Prostate gland (tissue), 2 donors: ENCODE results near the gene ANKMY1. TPM values are rescaled to one million over a fixed set of nuclear protein-coding genes. Genes with fewer than 3 reads are reported as not detected.

ENCODE experiments used
- DNase-seq: peaks from one replicate; pipeline ENCODE4 v3.0.0-alpha.2; 2019; ENCODE audit warnings: low spot score
- H3K27ac ChIP-seq, 2 donors: fragments of 200-600 bp; sonication (generic); 2 replicates each; pipeline ENCODE4 v1.5.1; 2017 to 2019
- H3K27me3 ChIP-seq: fragments of 200-600 bp; sonication (generic); replicated peaks from 2 replicates; pipeline ENCODE4 v1.5.1; 2019; ENCODE audit not compliant: insufficient read depth
- H3K36me3 ChIP-seq, 2 donors: fragments of 200-600 bp; sonication (generic); 1 replicate in 1 of 2; 2 replicates in 1 of 2; pipeline versions ENCODE4 v1.5.1 to v1.8.1; 2017 to 2019
- H3K4me1 ChIP-seq: fragments of 200-600 bp; sonication (generic); replicated peaks from 2 replicates; pipeline ENCODE4 v1.5.1; 2019
- H3K4me3 ChIP-seq, 2 donors: fragments of 200-600 bp; sonication (generic); 2 replicates each; pipeline ENCODE4 v1.5.1; 2017 to 2019
- H3K9me3 ChIP-seq: fragments of 200-600 bp; sonication (generic); 2 replicates; pipeline ENCODE4 v1.5.1; 2017
- POLR2A ChIP-seq: fragments of 450-650 bp; IDR thresholded peaks from one replicate; pipeline ENCODE4 v1.6.1; 2016; ENCODE audit warnings: antibody characterized with exemption, mild to moderate bottlenecking
- POLR2AphosphoS5 ChIP-seq: sonication (generic); formaldehyde crosslinking; IDR thresholded peaks from one replicate; pipeline ENCODE4 v1.6.1; 2017; ENCODE audit warnings: antibody characterized with exemption
- WGBS: methylation state at CpG from one replicate; pipeline ENCODE4 v1.1.5; 2018; 5-methylcytosine and 5-hydroxymethylcytosine counted together
- intact Hi-C: fragments of 100-400 bp; cut with DNase I; formaldehyde crosslinking; loops from one replicate; pipeline ENCODE4 v1.14.2; 2022
- total RNA-seq, 2 donors: library from RNA; depleted of rRNA; stranded (reverse); fragments of >200 nt; gene quantifications; one replicate each; pipeline ENCODE4 v1.1.0, GENCODE V29; 2016
- TF ChIP-seq, protein P1 (sequence below), 4 experiments: fragments of 200-600 bp in 2 of 4; fragments of 450-650 bp in 2 of 4; sonication (generic) in 2 of 4; IDR thresholded peaks; 1 replicate in 3 of 4; 2 replicates in 1 of 4; pipeline ENCODE4 v1.5.1; 2016 to 2019; ENCODE audit warnings: antibody characterized with exemption in 4 of 4, mild to moderate bottlenecking in 2 of 4, moderate library complexity in 2 of 4

ANKMY1 gene
- total RNA-seq, 2 donors from 2014 or later, result 22.7 to 31.4 TPM

DNA sequence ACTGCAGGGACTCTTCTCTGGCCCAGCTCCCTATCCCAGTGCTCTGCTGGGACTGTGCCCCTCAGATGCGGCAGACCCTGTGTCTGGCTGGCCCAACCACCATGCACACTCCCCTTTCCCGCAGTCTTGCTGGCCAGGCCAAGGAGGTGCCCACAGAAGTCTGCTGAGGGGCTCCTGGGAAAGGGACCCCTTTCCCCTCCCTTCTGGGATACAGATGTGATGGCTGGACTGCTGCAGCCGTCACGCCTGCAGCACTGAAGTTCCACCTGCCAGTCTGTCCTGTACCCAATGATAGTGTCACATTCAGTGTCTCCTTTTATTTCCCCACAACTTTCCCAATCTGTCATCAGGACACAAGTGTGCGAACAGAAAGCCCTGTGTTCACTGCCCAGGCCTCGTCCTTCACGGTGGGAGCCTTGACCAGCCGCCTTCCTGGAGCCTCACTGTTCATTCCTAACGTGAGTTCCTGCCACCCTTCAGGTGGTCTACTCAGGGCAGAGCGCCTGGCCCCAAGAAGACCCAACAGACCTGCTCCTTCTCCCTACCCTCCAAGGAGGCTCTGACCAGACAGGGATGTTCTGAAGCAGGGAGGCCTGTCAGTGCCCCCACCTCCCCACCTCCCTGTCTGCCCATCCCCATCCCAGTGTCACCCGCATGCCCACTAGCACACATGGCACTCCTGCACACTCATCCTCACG lies 47.1 kb downstream of the ANKMY1 start:
- intact Hi-C loops, result loop anchor here (10.0 kb wide), 1 partner anchor 194 kb away; no protein-coding TSS in a partner anchor
- Histone ChIP-seq H3K4me3 (no peak overlapping the region), H3K9me3 (no peaks in the 10 kb centered on the region), H3K27me3 (no peaks in the 10 kb centered on the region), H3K4me1 (no peaks in the 10 kb centered on the region), H3K36me3 (no peaks in the 10 kb centered on the region), H3K27ac (no peak overlapping the region)
- no peak for TF ChIP-seq POLR2AphosphoS5
- TF ChIP-seq, protein P1, sequence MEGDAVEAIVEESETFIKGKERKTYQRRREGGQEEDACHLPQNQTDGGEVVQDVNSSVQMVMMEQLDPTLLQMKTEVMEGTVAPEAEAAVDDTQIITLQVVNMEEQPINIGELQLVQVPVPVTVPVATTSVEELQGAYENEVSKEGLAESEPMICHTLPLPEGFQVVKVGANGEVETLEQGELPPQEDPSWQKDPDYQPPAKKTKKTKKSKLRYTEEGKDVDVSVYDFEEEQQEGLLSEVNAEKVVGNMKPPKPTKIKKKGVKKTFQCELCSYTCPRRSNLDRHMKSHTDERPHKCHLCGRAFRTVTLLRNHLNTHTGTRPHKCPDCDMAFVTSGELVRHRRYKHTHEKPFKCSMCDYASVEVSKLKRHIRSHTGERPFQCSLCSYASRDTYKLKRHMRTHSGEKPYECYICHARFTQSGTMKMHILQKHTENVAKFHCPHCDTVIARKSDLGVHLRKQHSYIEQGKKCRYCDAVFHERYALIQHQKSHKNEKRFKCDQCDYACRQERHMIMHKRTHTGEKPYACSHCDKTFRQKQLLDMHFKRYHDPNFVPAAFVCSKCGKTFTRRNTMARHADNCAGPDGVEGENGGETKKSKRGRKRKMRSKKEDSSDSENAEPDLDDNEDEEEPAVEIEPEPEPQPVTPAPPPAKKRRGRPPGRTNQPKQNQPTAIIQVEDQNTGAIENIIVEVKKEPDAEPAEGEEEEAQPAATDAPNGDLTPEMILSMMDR (IDR thresholded peaks at IDR 0.05), result no peak
- no peak for TF ChIP-seq POLR2A
- DNase-seq, result no peak
- 90% methylated on average over 12 of the region's 12 CpGs for WGBS

DNA sequence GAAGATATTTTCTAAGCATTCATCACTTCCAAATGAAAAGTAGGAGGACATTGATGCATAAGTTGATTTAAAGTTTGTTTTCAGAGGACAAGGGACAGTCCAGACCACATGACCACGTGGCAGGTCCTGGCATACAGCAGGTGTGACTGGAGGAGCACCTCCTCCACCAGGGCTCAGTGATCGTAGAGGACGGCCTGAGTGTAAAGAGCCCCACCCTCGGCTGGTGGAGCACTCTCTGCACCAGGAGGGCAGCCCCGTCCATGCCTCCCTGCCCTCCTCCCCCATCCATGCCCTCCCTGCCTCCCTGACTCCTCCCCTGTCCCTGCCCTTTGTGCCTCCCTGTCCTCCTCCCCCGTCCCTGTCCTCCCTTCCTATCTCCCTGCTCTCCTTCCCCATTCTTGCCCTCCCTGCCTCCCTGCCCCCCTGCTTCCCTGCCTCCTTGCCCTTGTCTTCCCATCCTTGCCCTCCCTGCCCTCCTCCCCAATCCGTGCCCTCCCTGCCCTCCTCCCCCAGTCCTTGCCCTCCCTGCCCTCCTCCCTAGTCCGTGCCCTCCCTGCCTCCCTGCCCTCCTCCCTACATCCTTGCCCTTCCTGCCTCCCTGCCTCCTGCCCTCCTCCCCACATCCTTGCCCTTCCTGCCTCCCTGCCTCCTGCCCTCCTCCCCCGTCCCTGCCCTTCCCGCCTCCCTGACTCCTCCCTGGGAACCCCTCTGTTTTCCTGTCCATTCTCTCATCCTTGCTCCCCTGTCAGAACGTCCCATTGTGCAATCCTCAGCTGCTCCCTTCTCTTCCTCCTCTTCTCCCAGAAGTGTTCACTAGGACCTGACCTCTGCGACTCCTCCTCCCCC lies 47.9 kb downstream of the ANKMY1 start:
- WGBS, result 74% methylated on average over 12 of the region's 12 CpGs

DNA sequence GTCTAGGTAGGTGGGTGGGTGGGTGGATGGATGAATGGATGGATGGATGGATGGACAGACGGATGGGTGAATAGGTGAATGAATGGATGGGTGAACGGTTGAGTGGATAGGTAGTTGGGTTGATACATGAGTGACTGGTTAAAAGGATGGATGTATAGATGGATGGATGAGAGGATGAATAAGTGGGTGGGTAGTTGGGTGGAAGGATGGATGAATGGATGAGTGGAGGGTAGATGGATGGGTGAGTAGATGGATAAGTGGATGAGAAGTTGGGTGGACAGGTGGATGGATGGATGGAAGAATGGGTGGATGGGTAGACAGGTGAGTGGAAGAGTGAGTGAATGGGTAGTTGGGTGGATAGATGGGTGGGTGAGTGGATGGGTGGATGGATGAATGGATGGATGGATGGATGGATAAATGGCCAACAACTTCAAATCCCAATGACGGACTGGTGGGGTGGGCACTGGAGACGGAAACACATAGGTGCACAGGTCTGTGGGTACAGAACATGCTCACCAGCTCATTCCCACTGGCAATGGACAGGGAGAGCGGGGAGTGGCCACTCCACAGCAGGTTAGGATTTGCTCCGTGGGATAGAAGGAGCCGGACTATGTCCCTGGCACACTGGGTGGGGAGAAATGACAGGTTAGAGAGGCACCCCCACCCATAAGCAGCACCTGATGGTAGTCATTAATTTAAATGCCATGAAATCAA lies 48.8 kb downstream of the ANKMY1 start:
- Histone ChIP-seq H3K4me1 (no peaks in the 10 kb centered on the region), H3K4me3 (no peak overlapping the region), H3K27me3 (no peaks in the 10 kb centered on the region), H3K9me3 (no peaks in the 10 kb centered on the region), H3K27ac (no peak overlapping the region), H3K36me3 (no peaks in the 10 kb centered on the region)
- TF ChIP-seq POLR2AphosphoS5 (no peak), POLR2A (no peak)
- TF ChIP-seq, protein P1 (IDR thresholded peaks at IDR 0.05), result no peak
- intact Hi-C loops, result no loop called here
- DNase-seq, result peak; percentile 2
- 97% methylated on average over 7 of the region's 7 CpGs for WGBS

More for the DNA sequence above, 47.9 kb downstream of the ANKMY1 start:
- no peak overlapping the region for H3K27ac ChIP-seq
- no peaks in the 10 kb centered on the region for H3K4me1 ChIP-seq
- H3K27me3 ChIP-seq, result no peaks in the 10 kb centered on the region
- no peaks in the 10 kb centered on the region for H3K36me3 ChIP-seq
- no peak for DNase-seq
- intact Hi-C loops, result loop anchor here (10.0 kb wide), 1 partner anchor 195 kb away; no protein-coding TSS in a partner anchor
- no peak overlapping the region for H3K4me3 ChIP-seq
- no peaks in the 10 kb centered on the region for H3K9me3 ChIP-seq
- TF ChIP-seq POLR2AphosphoS5, result no peak
- no peak for TF ChIP-seq POLR2A
- TF ChIP-seq, protein P1 (IDR thresholded peaks at IDR 0.05), result no peak

DNA sequence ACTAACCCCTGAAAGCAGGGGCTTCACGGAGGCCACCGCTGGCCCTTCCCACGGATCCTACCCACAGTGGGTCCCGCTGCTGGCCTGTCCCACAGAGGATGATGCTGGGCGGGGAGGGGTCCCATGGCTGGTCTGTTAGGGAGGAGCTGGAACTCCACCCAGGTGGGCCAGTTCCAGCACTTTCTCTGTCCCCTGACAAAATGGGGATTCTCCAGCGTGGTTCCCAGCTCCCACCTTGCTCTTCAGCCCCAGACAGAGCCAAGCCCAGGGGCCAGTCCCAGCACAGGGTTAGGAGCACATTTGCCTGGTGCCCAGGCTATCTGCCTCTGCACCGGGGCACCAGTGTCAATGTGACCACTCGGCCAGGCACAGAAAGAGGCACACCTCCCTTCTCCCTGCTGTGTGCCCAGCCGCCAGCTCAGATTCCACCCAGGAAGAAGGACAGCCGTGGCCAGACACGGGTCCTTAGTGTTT lies 50.0 kb downstream of the ANKMY1 start:
- H3K9me3 ChIP-seq, result no peaks in the 10 kb centered on the region
- TF ChIP-seq POLR2AphosphoS5 (no peak), POLR2A (no peak)
- TF ChIP-seq, protein P1 (IDR thresholded peaks at IDR 0.05), result no peak
- intact Hi-C loops, result no loop called here
- H3K27me3 ChIP-seq, result no peaks in the 10 kb centered on the region
- peak; percentile 2 for DNase-seq
- 94% methylated on average over 11 of the region's 11 CpGs for WGBS
- no peaks in the 10 kb centered on the region for H3K36me3 ChIP-seq
- H3K27ac ChIP-seq, result no peak overlapping the region
- no peak overlapping the region for H3K4me3 ChIP-seq
- H3K4me1 ChIP-seq, result no peaks in the 10 kb centered on the region
